WTC11 (cell line): ENCODE data around the gene OMA1. TPM values are rescaled to one million over a fixed set of nuclear protein-coding genes. Genes with fewer than 3 reads are reported as not detected.
"Not testable (repeated sequence)": the region's sequence is repeated elsewhere in the genome, so short reads cannot be mapped to it uniquely, and the experiment has no call there.

Experiments used
- ATAC-seq: fragments of 200-7000 bp; cut with Tn5 transposase; 2 replicates; pipeline ENCODE4 v1.10.0; 2021; ENCODE audit warnings: mild to moderate bottlenecking, moderate library complexity
- CTCF ChIA-PET: fragments of 300-600 bp; sonication (Branson Sonifier 250); formaldehyde crosslinking; loops from one replicate; lab custom pipeline; 2021; ENCODE audit warnings: antibody characterized with exemption; lab: Charles Lee
- POLR2A ChIA-PET: fragments of 350-600 bp; sonication (Branson Sonifier 250); formaldehyde crosslinking; loops from one replicate; lab custom pipeline; 2021; ENCODE audit warnings: antibody characterized with exemption; lab: Charles Lee
- DNase-seq: peaks from one replicate; pipeline ENCODE4 v3.0.0; 2021; ENCODE audit warnings: low spot score
- H3K27ac Mint-ChIP-seq: 2 replicates; pipeline ENCODE4 v1.8.0; 2021; ENCODE audit warnings: mixed read lengths
- H3K27me3 Mint-ChIP-seq: 2 replicates; pipeline ENCODE4 v1.8.0; 2021; ENCODE audit warnings: low read depth, mild to moderate bottlenecking, moderate library complexity, mixed read lengths
- H3K36me3 Mint-ChIP-seq: 2 replicates; pipeline ENCODE4 v1.8.0; 2021; ENCODE audit warnings: mixed read lengths
- H3K4me1 Mint-ChIP-seq: 2 replicates; pipeline ENCODE4 v1.8.0; 2022; ENCODE audit warnings: mixed read lengths
- H3K4me3 Mint-ChIP-seq: 2 replicates; pipeline ENCODE4 v1.8.0; 2021; ENCODE audit warnings: mild to moderate bottlenecking, moderate library complexity, mixed read lengths
- H3K9me3 Mint-ChIP-seq: 2 replicates; pipeline ENCODE4 v1.8.0; 2021; ENCODE audit warnings: mixed read lengths
- CREM ChIP-seq: sonication (generic); formaldehyde crosslinking; IDR thresholded peaks from 2 replicates; pipeline ENCODE4 v1.8.1; 2022; ENCODE audit warnings: mild to moderate bottlenecking, missing genetic modification reagents, moderate library complexity
- KAT7 ChIP-seq: sonication (generic); formaldehyde crosslinking; IDR thresholded peaks from 2 replicates; pipeline ENCODE4 v1.8.1; 2023; ENCODE audit warnings: missing genetic modification reagents, mild to moderate bottlenecking, borderline replicate concordance
- OVOL2 ChIP-seq: fragments of 250-450 bp; sonication (Bioruptor Pico); IDR thresholded peaks from 2 replicates; pipeline ENCODE4 v1.9.0; 2021; ENCODE audit warnings: mild to moderate bottlenecking, borderline replicate concordance
- TEAD1 ChIP-seq: sonication (generic); formaldehyde crosslinking; IDR thresholded peaks from 2 replicates; pipeline ENCODE4 v1.8.0; 2022; ENCODE audit warnings: mild to moderate bottlenecking, missing genetic modification reagents
- ZNF423 ChIP-seq: fragments of 250-450 bp; sonication (Bioruptor Pico); IDR thresholded peaks from 2 replicates; pipeline ENCODE4 v2.1.2; 2022; ENCODE audit warnings: mild to moderate bottlenecking, moderate library complexity
- ZNF671 ChIP-seq: fragments of 250-450 bp; sonication (Bioruptor Pico); IDR thresholded peaks from 2 replicates; pipeline ENCODE4 v1.8.0; 2021; ENCODE audit warnings: mild to moderate bottlenecking
- total RNA-seq: library from RNA; stranded (reverse); gene quantifications from 3 replicates; pipeline ENCODE4 v1.2.3, GENCODE V29; 2021
- TF ChIP-seq, protein P1 (sequence below): sonication (generic); formaldehyde crosslinking; IDR thresholded peaks from 2 replicates; pipeline ENCODE4 v1.8.1; 2022; ENCODE audit warnings: low read depth, missing genetic modification reagents, borderline replicate concordance
- TF ChIP-seq, protein P2 (sequence below): sonication (generic); formaldehyde crosslinking; IDR thresholded peaks from 2 replicates; pipeline ENCODE4 v1.8.0; 2022; ENCODE audit warnings: mild to moderate bottlenecking, missing genetic modification reagents
- TF ChIP-seq, protein P3 (sequence below): sonication (generic); formaldehyde crosslinking; IDR thresholded peaks from 2 replicates; pipeline ENCODE4 v1.8.0; 2022; ENCODE audit warnings: mild to moderate bottlenecking, missing genetic modification reagents
- TF ChIP-seq, protein P4 (sequence below): fragments of 250-450 bp; sonication (Bioruptor Pico); conservative IDR thresholded peaks from 2 replicates; pipeline ENCODE4 v1.9.0; 2021; ENCODE audit warnings: mild to moderate bottlenecking
- TF ChIP-seq, protein P5 (sequence below): fragments of 250-450 bp; sonication (Bioruptor Pico); IDR thresholded peaks from 2 replicates; pipeline ENCODE4 v2.1.2; 2022; ENCODE audit warnings: mild to moderate bottlenecking, moderate library complexity
- TF ChIP-seq, protein P6 (sequence below): fragments of 250-450 bp; sonication (Bioruptor Pico); IDR thresholded peaks from 2 replicates; pipeline ENCODE4 v1.8.0; 2021; ENCODE audit warnings: mild to moderate bottlenecking

The OMA1 gene
- total RNA-seq, 1 experiment from 2014 or later, result 10.5 TPM

DNA sequence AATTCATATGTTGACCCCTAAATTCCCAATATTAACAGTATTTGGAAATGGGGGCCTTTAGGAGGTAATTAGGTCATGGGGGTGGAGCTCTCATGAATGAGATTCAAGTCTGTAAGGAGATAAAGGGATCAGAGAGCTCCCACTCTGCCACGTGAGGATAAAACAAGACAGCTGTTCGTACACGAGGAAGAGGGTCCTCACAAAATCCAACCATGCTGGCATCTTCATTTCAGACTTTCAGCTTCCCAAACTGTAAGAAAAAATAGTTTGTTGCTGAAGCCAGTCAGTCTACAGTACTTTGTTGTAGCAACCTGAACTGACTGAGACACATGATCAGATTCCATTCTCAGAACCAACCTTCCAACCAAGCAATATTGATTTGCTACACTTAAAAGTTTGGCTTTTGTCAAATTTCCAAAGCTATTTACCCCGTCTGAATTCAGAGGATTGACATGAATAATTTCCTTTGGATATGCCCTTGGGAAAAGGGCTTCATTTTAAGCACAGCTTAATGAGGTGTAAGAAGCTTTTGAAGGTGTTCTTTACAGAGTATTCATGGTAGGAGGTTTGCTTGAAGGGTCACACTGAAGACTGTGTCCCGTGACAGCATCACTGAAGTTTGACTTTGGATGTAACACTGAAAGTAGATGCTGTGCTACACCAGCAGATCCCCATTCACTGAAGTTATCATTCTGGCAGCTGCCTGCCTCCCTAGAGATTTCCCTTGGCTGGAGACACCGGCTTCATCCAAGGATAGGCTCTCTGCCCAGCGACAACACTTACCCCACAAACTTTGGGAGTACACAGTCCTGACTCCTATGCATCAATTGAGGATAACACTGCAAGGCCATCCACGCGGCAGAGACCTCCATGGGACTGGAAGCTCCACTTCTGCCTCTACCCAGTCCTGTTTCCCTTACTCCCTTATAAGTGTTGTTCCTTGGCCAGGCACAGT lies 4.9 kb upstream of the OMA1 start:
- peaks cover 10% of the 10 kb centered on the region; the same call in 1 of the 2 replicates for H3K4me1 Mint-ChIP-seq
- no peak overlapping the region for H3K27ac Mint-ChIP-seq
- TF ChIP-seq, protein P1, sequence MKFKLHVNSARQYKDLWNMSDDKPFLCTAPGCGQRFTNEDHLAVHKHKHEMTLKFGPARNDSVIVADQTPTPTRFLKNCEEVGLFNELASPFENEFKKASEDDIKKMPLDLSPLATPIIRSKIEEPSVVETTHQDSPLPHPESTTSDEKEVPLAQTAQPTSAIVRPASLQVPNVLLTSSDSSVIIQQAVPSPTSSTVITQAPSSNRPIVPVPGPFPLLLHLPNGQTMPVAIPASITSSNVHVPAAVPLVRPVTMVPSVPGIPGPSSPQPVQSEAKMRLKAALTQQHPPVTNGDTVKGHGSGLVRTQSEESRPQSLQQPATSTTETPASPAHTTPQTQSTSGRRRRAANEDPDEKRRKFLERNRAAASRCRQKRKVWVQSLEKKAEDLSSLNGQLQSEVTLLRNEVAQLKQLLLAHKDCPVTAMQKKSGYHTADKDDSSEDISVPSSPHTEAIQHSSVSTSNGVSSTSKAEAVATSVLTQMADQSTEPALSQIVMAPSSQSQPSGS (CRISPR knock-in tag), result no peak
- TF ChIP-seq, protein P2, sequence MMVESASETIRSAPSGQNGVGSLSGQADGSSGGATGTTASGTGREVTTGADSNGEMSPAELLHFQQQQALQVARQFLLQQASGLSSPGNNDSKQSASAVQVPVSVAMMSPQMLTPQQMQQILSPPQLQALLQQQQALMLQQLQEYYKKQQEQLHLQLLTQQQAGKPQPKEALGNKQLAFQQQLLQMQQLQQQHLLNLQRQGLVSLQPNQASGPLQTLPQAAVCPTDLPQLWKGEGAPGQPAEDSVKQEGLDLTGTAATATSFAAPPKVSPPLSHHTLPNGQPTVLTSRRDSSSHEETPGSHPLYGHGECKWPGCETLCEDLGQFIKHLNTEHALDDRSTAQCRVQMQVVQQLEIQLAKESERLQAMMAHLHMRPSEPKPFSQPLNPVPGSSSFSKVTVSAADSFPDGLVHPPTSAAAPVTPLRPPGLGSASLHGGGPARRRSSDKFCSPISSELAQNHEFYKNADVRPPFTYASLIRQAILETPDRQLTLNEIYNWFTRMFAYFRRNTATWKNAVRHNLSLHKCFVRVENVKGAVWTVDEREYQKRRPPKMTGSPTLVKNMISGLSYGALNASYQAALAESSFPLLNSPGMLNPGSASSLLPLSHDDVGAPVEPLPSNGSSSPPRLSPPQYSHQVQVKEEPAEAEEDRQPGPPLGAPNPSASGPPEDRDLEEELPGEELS, result no peak
- TF ChIP-seq, protein P3, sequence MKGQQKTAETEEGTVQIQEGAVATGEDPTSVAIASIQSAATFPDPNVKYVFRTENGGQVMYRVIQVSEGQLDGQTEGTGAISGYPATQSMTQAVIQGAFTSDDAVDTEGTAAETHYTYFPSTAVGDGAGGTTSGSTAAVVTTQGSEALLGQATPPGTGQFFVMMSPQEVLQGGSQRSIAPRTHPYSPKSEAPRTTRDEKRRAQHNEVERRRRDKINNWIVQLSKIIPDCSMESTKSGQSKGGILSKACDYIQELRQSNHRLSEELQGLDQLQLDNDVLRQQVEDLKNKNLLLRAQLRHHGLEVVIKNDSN (CRISPR knock-in tag), result no peak
- TF ChIP-seq KAT7 (CRISPR knock-in tag), result no peak
- no peak for TF ChIP-seq ZNF423 (CRISPR knock-in tag)
- TF ChIP-seq CREM (CRISPR knock-in tag), result no peak
- no peak for TF ChIP-seq ZNF671
- TF ChIP-seq, protein P4, sequence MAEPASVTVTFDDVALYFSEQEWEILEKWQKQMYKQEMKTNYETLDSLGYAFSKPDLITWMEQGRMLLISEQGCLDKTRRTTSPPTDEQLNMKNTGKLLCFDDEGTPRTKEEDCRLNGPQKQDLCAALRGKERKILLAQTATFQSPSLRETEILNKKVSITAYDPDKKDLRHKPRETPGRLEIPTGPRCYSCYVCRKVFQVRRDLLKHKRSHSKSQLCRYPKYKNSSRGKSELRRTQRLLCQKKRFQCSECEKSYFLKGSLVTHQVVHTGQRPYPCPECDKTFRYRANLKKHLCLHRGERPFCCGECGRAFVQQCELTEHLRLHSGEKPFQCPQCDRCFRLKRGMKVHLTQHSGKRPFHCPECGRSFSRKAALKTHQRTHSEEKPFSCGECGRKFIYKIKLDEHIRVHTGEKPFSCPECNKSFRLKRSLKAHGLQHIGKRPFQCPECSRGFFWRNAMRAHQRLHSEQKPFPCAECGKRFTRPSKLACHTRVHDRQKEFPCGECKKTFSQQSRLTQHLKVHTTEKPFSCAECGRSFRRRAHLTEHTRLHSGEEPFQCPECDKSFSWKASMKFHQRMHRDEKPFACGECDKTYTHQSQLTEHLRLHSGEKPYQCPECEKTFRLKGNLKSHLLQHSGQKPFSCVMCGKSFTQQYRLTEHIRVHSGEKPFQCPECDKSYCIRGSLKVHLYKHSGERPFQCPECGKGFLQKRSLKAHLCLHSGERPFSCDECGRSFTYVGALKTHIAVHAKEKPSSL (CRISPR knock-in tag), result no peak
- TF ChIP-seq, protein P5, sequence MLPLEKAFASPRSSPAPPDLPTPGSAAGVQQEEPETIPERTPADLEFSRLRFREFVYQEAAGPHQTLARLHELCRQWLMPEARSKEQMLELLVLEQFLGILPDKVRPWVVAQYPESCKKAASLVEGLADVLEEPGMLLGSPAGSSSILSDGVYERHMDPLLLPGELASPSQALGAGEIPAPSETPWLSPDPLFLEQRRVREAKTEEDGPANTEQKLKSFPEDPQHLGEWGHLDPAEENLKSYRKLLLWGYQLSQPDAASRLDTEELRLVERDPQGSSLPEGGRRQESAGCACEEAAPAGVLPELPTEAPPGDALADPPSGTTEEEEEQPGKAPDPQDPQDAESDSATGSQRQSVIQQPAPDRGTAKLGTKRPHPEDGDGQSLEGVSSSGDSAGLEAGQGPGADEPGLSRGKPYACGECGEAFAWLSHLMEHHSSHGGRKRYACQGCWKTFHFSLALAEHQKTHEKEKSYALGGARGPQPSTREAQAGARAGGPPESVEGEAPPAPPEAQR (CRISPR knock-in tag), result no peak
- no peak for TF ChIP-seq OVOL2 (CRISPR knock-in tag)
- TF ChIP-seq, protein P6, sequence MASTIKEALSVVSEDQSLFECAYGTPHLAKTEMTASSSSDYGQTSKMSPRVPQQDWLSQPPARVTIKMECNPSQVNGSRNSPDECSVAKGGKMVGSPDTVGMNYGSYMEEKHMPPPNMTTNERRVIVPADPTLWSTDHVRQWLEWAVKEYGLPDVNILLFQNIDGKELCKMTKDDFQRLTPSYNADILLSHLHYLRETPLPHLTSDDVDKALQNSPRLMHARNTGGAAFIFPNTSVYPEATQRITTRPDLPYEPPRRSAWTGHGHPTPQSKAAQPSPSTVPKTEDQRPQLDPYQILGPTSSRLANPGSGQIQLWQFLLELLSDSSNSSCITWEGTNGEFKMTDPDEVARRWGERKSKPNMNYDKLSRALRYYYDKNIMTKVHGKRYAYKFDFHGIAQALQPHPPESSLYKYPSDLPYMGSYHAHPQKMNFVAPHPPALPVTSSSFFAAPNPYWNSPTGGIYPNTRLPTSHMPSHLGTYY (CRISPR knock-in tag), result no peak
- no peak for TF ChIP-seq TEAD1 (CRISPR knock-in tag)
- H3K36me3 Mint-ChIP-seq, result no peaks in the 10 kb centered on the region
- no peak for ATAC-seq
- no peaks in the 10 kb centered on the region for H3K9me3 Mint-ChIP-seq
- H3K27me3 Mint-ChIP-seq, result peaks cover 2% of the 10 kb centered on the region; the same call in 1 of the 2 replicates
- ChIA-PET POLR2A (no interaction called here), CTCF (no interaction called here)
- H3K4me3 Mint-ChIP-seq, result no peak overlapping the region
- no peak for DNase-seq

DNA sequence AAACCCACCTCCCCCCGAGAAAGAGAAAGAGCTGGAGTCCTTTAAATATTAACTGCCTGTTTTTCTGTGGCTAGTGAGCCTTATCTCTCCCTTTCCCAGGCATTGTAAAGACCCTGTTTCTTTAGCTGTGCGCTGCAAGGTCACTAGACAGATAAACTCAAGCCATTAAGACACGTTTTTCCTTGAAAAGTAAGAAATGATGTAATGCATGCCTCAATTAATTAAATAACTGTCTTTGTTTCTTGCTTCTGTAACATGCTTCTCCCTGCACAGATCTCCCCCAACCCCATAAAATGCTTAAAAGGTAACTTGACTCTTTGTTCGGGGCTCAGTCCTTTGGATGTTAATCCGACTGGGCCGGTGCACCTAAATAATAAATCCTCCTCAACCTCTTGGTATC lies 2.8 kb upstream of the OMA1 start:
- H3K27me3 Mint-ChIP-seq, H3K27ac Mint-ChIP-seq, H3K36me3 Mint-ChIP-seq, H3K4me3 Mint-ChIP-seq, POLR2A ChIA-PET, H3K9me3 Mint-ChIP-seq, ATAC-seq, DNase-seq: not testable (repeated sequence)
- CTCF ChIA-PET, result interaction anchor here (0.6 to 1.4 kb wide), 5 partner anchors 10 to 385 kb away, joined by 3 to 7 read pairs (median 3); no protein-coding TSS in a partner anchor
- peaks cover 22% of the 10 kb centered on the region for H3K4me1 Mint-ChIP-seq
